T-helper 1 cell treated with Interleukin-12 subunit alpha and Interleukin-12 subunit beta and Interleukin-4 antibody, amounts not matched to agents 30 μg/mL and 1 μg/mL, for 36 hours (primary cell): ENCODE results near the gene CDK5R1.

Source experiments
- H3K27ac Mint-ChIP-seq: one replicate; pipeline ENCODE4 v1.8.0; 2021; ENCODE audit warnings: mild to moderate bottlenecking, mixed read lengths
- H3K27me3 Mint-ChIP-seq: one replicate; pipeline ENCODE4 v1.8.0; 2021; ENCODE audit warnings: low read depth, mixed read lengths
- H3K36me3 Mint-ChIP-seq: one replicate; pipeline ENCODE4 v1.8.0; 2021; ENCODE audit warnings: low read depth, mixed read lengths
- H3K4me1 Mint-ChIP-seq: one replicate; pipeline ENCODE4 v1.8.0; 2021; ENCODE audit warnings: low read depth, mixed read lengths
- H3K4me3 Mint-ChIP-seq: one replicate; pipeline ENCODE4 v1.8.0; 2021; ENCODE audit warnings: mild to moderate bottlenecking, moderate library complexity, mixed read lengths
- H3K9me3 Mint-ChIP-seq: one replicate; pipeline ENCODE4 v1.8.0; 2021; ENCODE audit warnings: mixed read lengths

The CDK5R1 gene

GRCh38 chr17:32512328-32512727 lies 25.5 kb downstream of the CDK5R1 start:
- Mint-ChIP-seq H3K4me1 (peaks cover 10% of the 10 kb centered on the region), H3K4me3 (no peak overlapping the region), H3K9me3 (no peaks in the 10 kb centered on the region), H3K27ac (no peak overlapping the region), H3K36me3 (no peaks in the 10 kb centered on the region), H3K27me3 (peaks cover 23% of the 10 kb centered on the region)

DNA sequence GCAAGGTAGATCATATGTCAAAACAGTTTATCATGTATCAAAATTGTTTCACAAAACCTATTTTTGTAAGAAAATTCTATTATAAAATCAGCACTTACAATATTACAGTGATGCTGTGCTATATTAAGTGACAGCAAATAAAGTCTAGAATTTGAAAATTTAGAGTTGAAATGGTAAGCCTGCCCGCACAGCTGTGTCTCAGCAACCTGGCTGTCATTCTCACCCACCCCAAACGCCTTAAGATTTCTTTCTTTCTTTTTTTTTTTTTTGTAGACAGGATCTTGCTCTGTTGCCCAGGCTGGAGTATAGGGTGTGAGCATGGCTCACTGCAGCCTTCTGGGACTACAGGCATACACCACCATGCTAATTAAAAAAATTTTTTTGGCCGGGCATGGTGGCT lies 26.8 kb downstream of the CDK5R1 start:
- Mint-ChIP-seq H3K27me3 (peaks cover 26% of the 10 kb centered on the region), H3K9me3 (no peaks in the 10 kb centered on the region), H3K27ac (no peak overlapping the region), H3K4me3 (no peak overlapping the region), H3K4me1 (peaks cover 18% of the 10 kb centered on the region), H3K36me3 (no peaks in the 10 kb centered on the region)

- Mint-ChIP-seq H3K4me1 (peaks cover 20% of the 10 kb centered on the region), H3K4me3 (no peak overlapping the region)
Observed at GRCh38 chr17:32514606-32515005, 27.8 kb downstream of the CDK5R1 start.

DNA sequence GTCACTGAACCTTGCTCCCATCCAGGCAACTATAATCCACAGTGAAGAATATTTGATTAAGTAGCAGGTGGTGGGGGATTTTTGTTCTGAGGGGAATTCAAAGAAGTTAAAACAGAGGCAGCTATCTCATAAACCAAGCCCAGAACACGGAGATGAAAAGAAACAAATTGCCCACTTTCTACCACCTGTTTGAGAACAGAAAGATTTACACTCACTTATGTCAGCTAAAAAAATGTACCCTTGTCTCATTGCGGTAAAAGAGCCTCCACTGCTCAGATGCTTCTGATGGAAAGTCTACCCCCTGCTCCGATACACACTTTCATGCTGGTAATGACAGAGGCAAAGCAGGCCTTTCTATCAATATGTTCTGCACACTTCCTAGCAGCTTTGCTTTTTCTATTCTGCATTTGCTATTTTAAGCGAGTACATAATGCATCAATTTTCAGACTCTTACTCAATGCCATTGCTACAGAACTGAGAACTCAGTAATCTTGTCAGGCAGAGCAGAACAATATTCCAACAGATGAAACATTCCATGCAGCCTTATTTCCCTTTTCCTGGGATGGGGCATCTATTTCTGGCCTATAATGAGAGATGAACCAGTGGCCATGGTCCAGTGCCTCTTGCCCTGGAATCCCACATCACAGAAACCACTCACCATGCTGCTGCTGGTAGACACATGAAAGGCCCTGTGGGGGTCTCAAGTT lies 29.0 kb downstream of the CDK5R1 start:
- Mint-ChIP-seq H3K27ac (no peak overlapping the region), H3K9me3 (no peaks in the 10 kb centered on the region), H3K36me3 (no peaks in the 10 kb centered on the region), H3K4me3 (no peak overlapping the region), H3K4me1 (peaks cover 29% of the 10 kb centered on the region), H3K27me3 (peaks cover 23% of the 10 kb centered on the region)

More at GRCh38 chr17:32514606-32515005, 27.8 kb downstream of the CDK5R1 start:
- Mint-ChIP-seq H3K27ac (no peak overlapping the region), H3K27me3 (peaks cover 23% of the 10 kb centered on the region), H3K9me3 (no peaks in the 10 kb centered on the region), H3K36me3 (no peaks in the 10 kb centered on the region)

GRCh38 chr17:32516450-32516849 lies 29.7 kb downstream of the CDK5R1 start:
- peaks cover 33% of the 10 kb centered on the region for H3K4me1 Mint-ChIP-seq
- no peak overlapping the region for H3K4me3 Mint-ChIP-seq
- peaks cover 21% of the 10 kb centered on the region for H3K27me3 Mint-ChIP-seq
- H3K9me3 Mint-ChIP-seq, result no peaks in the 10 kb centered on the region
- H3K36me3 Mint-ChIP-seq, result no peaks in the 10 kb centered on the region
- no peak overlapping the region for H3K27ac Mint-ChIP-seq

GRCh38 chr17:32516940-32517701 lies 30.3 kb downstream of the CDK5R1 start:
- H3K27ac Mint-ChIP-seq, result peak overlapping the region; percentile 33
- H3K27me3 Mint-ChIP-seq, result peaks cover 17% of the 10 kb centered on the region
- peak overlapping the region; percentile 17 for H3K4me3 Mint-ChIP-seq
- H3K9me3 Mint-ChIP-seq, result no peaks in the 10 kb centered on the region
- peaks cover 33% of the 10 kb centered on the region for H3K4me1 Mint-ChIP-seq
- H3K36me3 Mint-ChIP-seq, result no peaks in the 10 kb centered on the region

- Mint-ChIP-seq H3K27ac (peak overlapping the region; percentile 21), H3K4me1 (peaks cover 40% of the 10 kb centered on the region), H3K9me3 (no peaks in the 10 kb centered on the region), H3K27me3 (peaks cover 16% of the 10 kb centered on the region), H3K4me3 (no peak overlapping the region), H3K36me3 (no peaks in the 10 kb centered on the region)
Observed at GRCh38 chr17:32517982-32518381, 31.2 kb downstream of the CDK5R1 start.

- H3K4me3 Mint-ChIP-seq, result peak overlapping the region; percentile 16
- peaks cover 42% of the 10 kb centered on the region for H3K4me1 Mint-ChIP-seq
- H3K9me3 Mint-ChIP-seq, result no peaks in the 10 kb centered on the region
- H3K36me3 Mint-ChIP-seq, result no peaks in the 10 kb centered on the region
- H3K27ac Mint-ChIP-seq, result no peak overlapping the region
- H3K27me3 Mint-ChIP-seq, result peaks cover 12% of the 10 kb centered on the region
Observed at GRCh38 chr17:32518646-32519227, 31.9 kb downstream of the CDK5R1 start.

DNA sequence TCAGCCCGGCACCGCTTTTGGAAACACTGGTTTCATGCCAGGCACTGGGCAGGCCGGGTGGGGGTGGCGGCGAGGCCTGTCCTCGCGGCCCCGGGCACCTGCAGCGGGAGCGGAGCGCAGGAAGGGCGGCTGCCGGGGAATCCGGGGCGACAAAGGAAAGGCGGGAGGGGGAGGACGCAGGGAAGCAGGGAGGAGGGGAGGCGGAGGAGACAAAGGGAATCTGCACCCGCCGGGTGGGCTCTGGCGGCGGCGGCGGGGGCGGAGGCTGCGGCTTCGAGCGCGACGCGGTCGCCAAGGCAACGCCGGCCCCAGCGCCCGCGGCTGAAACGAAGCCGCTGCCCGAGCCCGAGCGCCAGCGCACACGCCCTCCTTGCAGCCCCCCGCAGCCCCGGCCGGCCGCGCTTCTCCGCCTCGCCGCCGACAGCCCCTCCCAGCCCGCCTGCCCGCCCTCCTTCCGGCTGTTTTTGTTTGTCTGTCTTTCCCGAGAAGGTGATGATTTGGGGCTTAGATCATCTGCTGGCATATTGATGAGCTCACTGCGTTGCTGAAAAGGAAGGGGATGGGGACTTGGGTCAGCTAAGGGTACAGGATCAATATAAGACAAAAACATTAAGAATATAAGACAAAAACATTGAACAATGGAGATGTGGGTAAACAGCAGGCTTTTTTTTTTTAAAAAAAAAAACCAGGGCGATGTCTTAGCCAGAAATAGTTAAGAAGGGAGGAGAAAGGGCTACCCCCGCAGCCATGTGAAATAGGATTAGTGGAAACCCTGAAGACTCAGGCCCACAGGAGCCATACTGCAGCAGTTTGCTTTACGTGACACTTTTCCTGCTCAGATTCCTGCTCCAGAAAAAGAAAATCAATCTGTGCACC lies 32.7 kb downstream of the CDK5R1 start:
- Mint-ChIP-seq H3K27ac (peak overlapping the region; percentile 90), H3K9me3 (no peaks in the 10 kb centered on the region), H3K27me3 (peaks cover 12% of the 10 kb centered on the region), H3K4me3 (peak overlapping the region; percentile 77), H3K4me1 (peaks cover 47% of the 10 kb centered on the region), H3K36me3 (no peaks in the 10 kb centered on the region)

GRCh38 chr17:32520104-32520701 lies 33.4 kb downstream of the CDK5R1 start:
- Mint-ChIP-seq H3K4me1 (peaks cover 47% of the 10 kb centered on the region), H3K27ac (peak overlapping the region; percentile 90), H3K36me3 (no peaks in the 10 kb centered on the region), H3K9me3 (no peaks in the 10 kb centered on the region), H3K27me3 (peaks cover 12% of the 10 kb centered on the region), H3K4me3 (peak overlapping the region; percentile 77)

DNA sequence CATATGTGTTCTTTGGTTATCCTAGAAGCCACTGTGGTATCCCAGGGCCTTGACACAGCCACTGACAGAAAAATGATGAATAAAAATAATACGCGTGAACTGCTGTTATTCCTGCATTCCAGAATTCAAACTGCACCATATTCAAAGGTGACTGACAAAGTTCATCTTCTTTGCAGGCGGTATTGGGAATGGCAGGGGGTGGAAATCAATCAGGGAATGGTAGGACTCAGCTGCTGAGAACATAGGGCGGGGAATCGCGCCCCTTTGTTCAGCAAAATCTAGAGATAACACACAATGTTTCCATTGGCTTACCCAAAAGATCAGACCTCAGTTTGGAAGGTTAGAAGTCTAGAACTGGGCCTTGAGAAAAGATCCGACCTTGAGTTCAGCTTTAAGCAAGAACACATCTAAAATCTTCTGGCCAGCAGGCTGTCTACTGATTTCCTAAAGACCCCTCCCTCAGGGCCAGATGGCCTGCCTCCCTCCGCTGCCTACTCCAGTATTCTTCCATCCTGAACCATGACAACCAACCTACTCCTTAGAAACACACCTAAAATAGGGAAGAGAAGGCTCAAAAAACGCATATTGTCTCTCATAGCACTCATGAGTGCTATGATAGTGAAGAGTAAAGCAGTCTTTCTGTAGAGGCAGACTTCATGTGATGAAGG lies 34.1 kb downstream of the CDK5R1 start:
- Mint-ChIP-seq H3K9me3 (no peaks in the 10 kb centered on the region), H3K36me3 (peaks cover under 1% of the 10 kb centered on the region), H3K27me3 (peaks cover 14% of the 10 kb centered on the region), H3K4me3 (peak overlapping the region; percentile 77), H3K27ac (no peak overlapping the region), H3K4me1 (peaks cover 49% of the 10 kb centered on the region)

DNA sequence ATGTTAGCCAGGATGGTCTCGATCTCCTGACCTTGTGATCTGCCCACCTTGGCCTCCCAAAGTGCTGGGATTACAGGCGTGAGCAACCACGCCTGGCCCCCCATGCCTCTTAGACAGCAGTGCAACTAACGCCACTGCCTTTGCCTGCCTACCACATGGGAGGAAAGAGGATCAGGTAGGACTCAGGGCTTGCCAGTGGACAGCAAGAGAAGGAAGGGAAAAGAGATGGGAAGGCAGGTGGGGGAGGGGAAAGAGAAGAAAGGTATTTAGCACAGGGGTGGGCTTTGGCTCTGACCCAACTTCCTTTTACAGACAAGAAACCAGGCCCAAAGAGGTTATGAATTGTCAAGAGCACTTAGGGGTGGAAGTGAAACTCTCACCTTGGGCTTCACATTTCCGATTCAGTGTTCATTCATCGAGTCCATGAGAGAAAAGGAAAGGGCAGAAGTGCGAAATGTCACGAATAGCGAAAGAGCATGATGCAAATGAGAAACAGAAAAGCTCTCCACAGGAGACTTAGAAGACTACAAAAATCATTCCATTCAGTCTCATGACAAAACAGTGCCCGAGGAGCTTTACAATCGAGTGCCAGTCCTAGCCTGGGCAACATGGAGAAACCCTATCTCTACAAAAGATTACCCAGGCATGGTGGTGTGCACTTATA lies 36.4 kb downstream of the CDK5R1 start:
- H3K36me3 Mint-ChIP-seq, result peaks cover 4% of the 10 kb centered on the region
- H3K4me3 Mint-ChIP-seq, result peak overlapping the region; percentile 17
- H3K27me3 Mint-ChIP-seq, result peaks cover 20% of the 10 kb centered on the region
- peaks cover 42% of the 10 kb centered on the region for H3K4me1 Mint-ChIP-seq
- peak overlapping the region; percentile 50 for H3K27ac Mint-ChIP-seq
- H3K9me3 Mint-ChIP-seq, result no peaks in the 10 kb centered on the region
